Memory B cell (primary cell): ENCODE results near the gene PDGFRA.

Experiments used
- ATAC-seq: fragments of 150-1000 bp; cut with Tn5 transposase; 2 replicates; pipeline ENCODE4 v1.10.0; 2021; ENCODE audit warnings: low read depth, mild to moderate bottlenecking, moderate library complexity
- DNase-seq, 2 donors: peaks; one replicate each; pipeline ENCODE4 v3.0.0; 2022; ENCODE audit warnings: low spot score in 2 of 2
- H3K27ac Mint-ChIP-seq: one replicate; pipeline ENCODE4 v1.8.0; 2022; ENCODE audit warnings: mild to moderate bottlenecking, moderate library complexity, mixed read lengths
- H3K27me3 Mint-ChIP-seq: one replicate; pipeline ENCODE4 v1.8.0; 2022; ENCODE audit warnings: mixed read lengths
- H3K36me3 Mint-ChIP-seq: one replicate; pipeline ENCODE4 v1.8.0; 2022; ENCODE audit warnings: mild to moderate bottlenecking, mixed read lengths
- H3K4me1 Mint-ChIP-seq: one replicate; pipeline ENCODE4 v1.8.0; 2022; ENCODE audit warnings: mixed read lengths
- H3K4me3 Mint-ChIP-seq: one replicate; pipeline ENCODE4 v1.8.0; 2022; ENCODE audit warnings: mild to moderate bottlenecking, moderate library complexity, mixed read lengths
- H3K9me3 Mint-ChIP-seq: one replicate; pipeline ENCODE4 v1.8.0; 2022; ENCODE audit warnings: mixed read lengths

The PDGFRA gene

GRCh38 chr4:54256491-54257486 is 27.7 kb downstream of the PDGFRA start:
- no peaks in the 10 kb centered on the region for H3K4me1 Mint-ChIP-seq

GRCh38 chr4:54265366-54265765 is 36.3 kb downstream of the PDGFRA start:
- H3K27me3 Mint-ChIP-seq: peaks cover 7% of the 10 kb centered on the region
- H3K4me1 Mint-ChIP-seq: no peaks in the 10 kb centered on the region
- DNase-seq (no peak), ATAC-seq (no peak)
- H3K9me3 Mint-ChIP-seq: no peaks in the 10 kb centered on the region
- H3K4me3 Mint-ChIP-seq: no peak overlapping the region
- no peak overlapping the region for H3K27ac Mint-ChIP-seq
- H3K36me3 Mint-ChIP-seq: no peaks in the 10 kb centered on the region

More at GRCh38 chr4:54256491-54257486, 27.7 kb downstream of the PDGFRA start:
- ATAC-seq (no peak), DNase-seq (no peak)
- no peak overlapping the region for H3K4me3 Mint-ChIP-seq
- H3K27ac Mint-ChIP-seq: no peak overlapping the region
- peaks cover 6% of the 10 kb centered on the region for H3K27me3 Mint-ChIP-seq
- H3K36me3 Mint-ChIP-seq: no peaks in the 10 kb centered on the region
- peaks cover 5% of the 10 kb centered on the region for H3K9me3 Mint-ChIP-seq

DNA sequence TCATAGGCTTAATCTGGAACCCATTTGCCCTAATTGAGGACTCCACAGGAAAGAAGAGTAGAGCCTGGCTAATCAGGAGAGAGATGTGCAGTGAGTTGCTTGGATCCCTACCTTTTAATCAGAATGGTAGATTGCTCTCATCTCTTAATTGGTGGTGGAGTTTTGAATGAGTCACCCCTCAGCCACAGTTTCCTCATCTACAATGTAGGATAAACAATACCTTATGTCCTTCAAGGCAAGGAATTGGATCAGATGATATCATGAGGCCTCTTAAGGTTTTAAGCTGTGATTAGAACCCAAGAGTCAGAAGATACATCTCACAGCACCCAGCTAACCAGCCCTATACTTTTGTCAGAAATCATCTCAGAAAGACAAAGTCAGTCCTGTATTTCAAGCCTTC is 39.1 kb downstream of the PDGFRA start:
- no peak for DNase-seq
- peaks cover 12% of the 10 kb centered on the region for H3K27me3 Mint-ChIP-seq
- no peaks in the 10 kb centered on the region for H3K36me3 Mint-ChIP-seq
- no peaks in the 10 kb centered on the region for H3K9me3 Mint-ChIP-seq
- H3K4me1 Mint-ChIP-seq: no peaks in the 10 kb centered on the region
- no peak for ATAC-seq
- H3K27ac Mint-ChIP-seq: no peak overlapping the region
- no peak overlapping the region for H3K4me3 Mint-ChIP-seq

GRCh38 chr4:54271464-54271863 is 42.4 kb downstream of the PDGFRA start:
- no peaks in the 10 kb centered on the region for H3K4me1 Mint-ChIP-seq
- ATAC-seq: no peak

DNA sequence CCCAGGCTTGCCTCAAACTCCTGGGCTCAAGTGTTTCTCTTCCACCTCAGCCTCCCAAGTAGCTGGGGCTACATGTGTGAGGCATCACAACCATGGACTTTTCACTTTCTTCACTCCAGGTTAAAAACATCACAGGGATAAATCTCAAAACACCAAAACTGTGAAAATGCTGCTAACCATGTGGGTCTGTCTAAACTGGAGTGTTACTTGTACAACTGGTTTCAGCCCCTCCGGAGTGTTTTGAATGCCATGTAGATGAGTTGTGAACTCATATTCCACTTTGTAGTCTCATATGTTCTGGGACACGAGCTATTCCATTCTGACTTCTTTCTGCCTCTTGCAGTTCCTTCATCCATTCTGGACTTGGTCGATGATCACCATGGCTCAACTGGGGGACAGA is 43.0 kb downstream of the PDGFRA start:
- Mint-ChIP-seq H3K9me3 (no peaks in the 10 kb centered on the region), H3K4me1 (peaks cover 2% of the 10 kb centered on the region), H3K4me3 (no peak overlapping the region), H3K27me3 (peaks cover 19% of the 10 kb centered on the region), H3K27ac (no peak overlapping the region), H3K36me3 (no peaks in the 10 kb centered on the region)
- no peak for ATAC-seq
- DNase-seq: no peak

More at GRCh38 chr4:54271464-54271863, 42.4 kb downstream of the PDGFRA start:
- Mint-ChIP-seq H3K4me3 (no peak overlapping the region), H3K9me3 (no peaks in the 10 kb centered on the region), H3K27ac (no peak overlapping the region), H3K27me3 (peaks cover 19% of the 10 kb centered on the region), H3K36me3 (no peaks in the 10 kb centered on the region)
- no peak for DNase-seq

DNA sequence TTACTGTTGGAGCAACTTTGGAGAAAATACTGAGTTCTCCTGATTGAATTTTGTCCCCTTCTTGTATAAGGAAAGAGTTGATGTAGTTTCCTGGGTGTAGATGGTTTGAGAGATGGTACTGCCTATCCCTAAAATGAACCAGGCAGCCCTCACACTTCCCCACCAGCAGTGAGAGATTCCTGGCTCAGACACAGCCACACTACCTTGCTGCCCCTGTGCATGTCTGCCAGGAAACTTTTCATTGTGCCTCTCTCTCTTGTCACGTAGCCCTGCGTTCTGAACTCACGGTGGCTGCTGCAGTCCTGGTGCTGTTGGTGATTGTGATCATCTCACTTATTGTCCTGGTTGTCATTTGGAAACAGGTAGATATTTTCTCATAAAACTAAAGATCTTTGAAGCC is 45.2 kb downstream of the PDGFRA start:
- H3K27ac Mint-ChIP-seq: no peak overlapping the region
- no peak for DNase-seq
- H3K4me1 Mint-ChIP-seq: peaks cover 5% of the 10 kb centered on the region
- peaks cover 19% of the 10 kb centered on the region for H3K27me3 Mint-ChIP-seq
- H3K36me3 Mint-ChIP-seq: no peaks in the 10 kb centered on the region
- H3K9me3 Mint-ChIP-seq: no peaks in the 10 kb centered on the region
- ATAC-seq: no peak
- no peak overlapping the region for H3K4me3 Mint-ChIP-seq

- H3K4me1 Mint-ChIP-seq: peaks cover 5% of the 10 kb centered on the region
- H3K27ac Mint-ChIP-seq: no peak overlapping the region
- H3K36me3 Mint-ChIP-seq: no peaks in the 10 kb centered on the region
- H3K27me3 Mint-ChIP-seq: peaks cover 18% of the 10 kb centered on the region
- DNase-seq: no peak
- no peak for ATAC-seq
- H3K4me3 Mint-ChIP-seq: no peak overlapping the region
- H3K9me3 Mint-ChIP-seq: no peaks in the 10 kb centered on the region
These were observed 45.9 kb downstream of the PDGFRA start for GRCh38 chr4:54274795-54275665.

DNA sequence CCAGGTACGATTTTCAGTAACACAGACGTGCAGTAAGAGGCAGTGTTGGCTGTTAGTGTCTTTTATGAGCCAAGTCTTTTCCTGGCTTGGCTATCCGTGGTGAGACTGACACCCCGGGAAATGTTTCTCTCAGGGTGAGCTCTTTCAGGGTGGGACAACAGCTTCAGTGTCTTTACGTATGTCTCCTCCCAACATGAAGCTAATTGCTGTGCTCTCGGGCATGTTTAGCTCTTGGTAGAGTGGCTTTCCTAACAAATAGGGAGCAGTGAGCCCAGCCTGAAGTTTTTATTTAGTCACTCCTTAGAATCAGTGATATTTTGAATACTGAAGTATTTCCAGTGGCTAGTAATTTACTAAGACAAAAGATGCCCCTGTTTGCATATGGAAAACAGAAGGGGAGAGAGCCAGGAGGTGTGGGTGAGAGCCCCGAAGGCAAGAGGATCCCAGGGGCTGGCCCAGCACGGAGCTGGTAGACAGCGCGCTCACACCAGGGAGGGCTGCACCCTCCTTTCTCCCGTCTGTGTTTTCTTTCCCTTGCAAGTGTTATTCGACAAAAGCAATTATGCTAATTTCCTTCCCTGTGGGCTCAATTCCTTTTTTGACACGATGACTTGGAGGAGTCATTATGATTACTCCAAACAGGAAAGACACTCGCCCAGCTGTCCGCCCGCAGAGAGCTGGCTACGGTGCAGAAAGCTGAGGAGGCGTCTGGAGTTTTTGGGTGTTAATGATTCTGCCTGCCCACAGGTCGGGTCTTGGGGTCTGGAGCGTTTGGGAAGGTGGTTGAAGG is 47.7 kb downstream of the PDGFRA start:
- no peak overlapping the region for H3K4me3 Mint-ChIP-seq
- no peak overlapping the region for H3K27ac Mint-ChIP-seq
- ATAC-seq: no peak
- peaks cover 15% of the 10 kb centered on the region for H3K27me3 Mint-ChIP-seq
- H3K4me1 Mint-ChIP-seq: peaks cover 5% of the 10 kb centered on the region
- no peaks in the 10 kb centered on the region for H3K36me3 Mint-ChIP-seq
- peaks cover under 1% of the 10 kb centered on the region for H3K9me3 Mint-ChIP-seq
- DNase-seq: no peak

DNA sequence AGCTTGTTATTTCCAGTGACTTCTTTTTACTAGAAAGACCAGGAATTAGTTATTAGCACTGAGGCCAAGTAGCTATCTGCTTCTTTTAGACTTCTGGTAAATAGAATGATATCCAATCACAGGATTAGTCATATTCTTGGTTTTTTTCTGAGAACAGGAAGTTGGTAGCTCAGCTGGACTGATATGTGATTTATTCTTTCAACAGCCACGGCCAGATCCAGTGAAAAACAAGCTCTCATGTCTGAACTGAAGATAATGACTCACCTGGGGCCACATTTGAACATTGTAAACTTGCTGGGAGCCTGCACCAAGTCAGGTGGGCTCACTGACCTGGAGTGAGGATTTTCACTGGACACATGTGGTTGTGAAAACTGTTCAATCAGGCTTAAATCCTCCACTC is 48.6 kb downstream of the PDGFRA start:
- no peak for ATAC-seq
- Mint-ChIP-seq H3K27ac (no peak overlapping the region), H3K9me3 (peaks cover 7% of the 10 kb centered on the region), H3K4me1 (peaks cover 5% of the 10 kb centered on the region), H3K27me3 (peaks cover 12% of the 10 kb centered on the region), H3K4me3 (no peak overlapping the region), H3K36me3 (no peaks in the 10 kb centered on the region)
- no peak for DNase-seq

- DNase-seq: no peak
- Mint-ChIP-seq H3K27me3 (peaks cover 11% of the 10 kb centered on the region), H3K4me1 (peaks cover 5% of the 10 kb centered on the region), H3K4me3 (no peak overlapping the region), H3K9me3 (peaks cover 7% of the 10 kb centered on the region), H3K27ac (no peak overlapping the region), H3K36me3 (no peaks in the 10 kb centered on the region)
- ATAC-seq: no peak
These were observed 49.1 kb downstream of the PDGFRA start for GRCh38 chr4:54278216-54278615.

- no peak overlapping the region for H3K27ac Mint-ChIP-seq
- ATAC-seq (no peak), DNase-seq (no peak)
- H3K36me3 Mint-ChIP-seq: no peaks in the 10 kb centered on the region
- H3K9me3 Mint-ChIP-seq: peaks cover 12% of the 10 kb centered on the region
- H3K4me3 Mint-ChIP-seq: no peak overlapping the region
- H3K27me3 Mint-ChIP-seq: peaks cover 4% of the 10 kb centered on the region
- H3K4me1 Mint-ChIP-seq: peaks cover 5% of the 10 kb centered on the region
These were observed 52.1 kb downstream of the PDGFRA start for GRCh38 chr4:54281054-54281766.

GRCh38 chr4:54282837-54283236 is 53.7 kb downstream of the PDGFRA start:
- no peak overlapping the region for H3K27ac Mint-ChIP-seq
- no peaks in the 10 kb centered on the region for H3K4me1 Mint-ChIP-seq
- no peaks in the 10 kb centered on the region for H3K36me3 Mint-ChIP-seq
- DNase-seq: no peak
- peaks cover 12% of the 10 kb centered on the region for H3K9me3 Mint-ChIP-seq
- no peak for ATAC-seq
- H3K4me3 Mint-ChIP-seq: no peak overlapping the region
- H3K27me3 Mint-ChIP-seq: peaks cover 3% of the 10 kb centered on the region

- ATAC-seq (no peak), DNase-seq (no peak)
- no peaks in the 10 kb centered on the region for H3K36me3 Mint-ChIP-seq
- H3K4me1 Mint-ChIP-seq: no peaks in the 10 kb centered on the region
- no peak overlapping the region for H3K27ac Mint-ChIP-seq
- H3K4me3 Mint-ChIP-seq: no peak overlapping the region
- peaks cover 16% of the 10 kb centered on the region for H3K27me3 Mint-ChIP-seq
- H3K9me3 Mint-ChIP-seq: peaks cover 7% of the 10 kb centered on the region
These were observed 60.2 kb downstream of the PDGFRA start for GRCh38 chr4:54289316-54289715.
